HepG2 (cell line): ENCODE results near the gene FAM53B. TPM values are rescaled to one million over a fixed set of nuclear protein-coding genes. Genes with fewer than 3 reads are reported as not detected.
A peak's percentile ranks its signal among the peaks of the same experiment; 100 is the strongest.

ENCODE experiments used
- ARID2 ChIP-seq: sonication (generic); formaldehyde crosslinking; IDR thresholded peaks from 2 replicates; pipeline ENCODE4 v1.8.1; 2022; ENCODE audit warnings: mild to moderate bottlenecking, missing genetic modification reagents, borderline replicate concordance
- HNRNPK ChIP-seq: fragments of 200-400 bp; formaldehyde crosslinking; IDR thresholded peaks from 2 replicates; pipeline ENCODE4 v1.6.1; 2018; ENCODE audit warnings: low read length, low read depth, moderate library complexity, mild to moderate bottlenecking; ENCODE audit not compliant: poor library complexity, severe bottlenecking
- IKZF5 ChIP-seq: IDR thresholded peaks from 2 replicates; pipeline ENCODE4 v1.6.1; 2018; ENCODE audit warnings: missing genetic modification reagents, mild to moderate bottlenecking, missing compliant biosample characterization
- KIAA2018 ChIP-seq: sonication (generic); formaldehyde crosslinking; IDR thresholded peaks from 2 replicates; pipeline ENCODE4 v1.5.0; 2020; ENCODE audit warnings: mild to moderate bottlenecking, missing genetic modification reagents, borderline replicate concordance
- KLF9 ChIP-seq: IDR thresholded peaks from 2 replicates; pipeline ENCODE4 v1.6.1; 2016; ENCODE audit warnings: low read depth
- MED8 ChIP-seq: sonication (generic); formaldehyde crosslinking; IDR thresholded peaks from 2 replicates; pipeline ENCODE4 v1.8.1; 2023; ENCODE audit warnings: mild to moderate bottlenecking, missing genetic modification reagents; ENCODE audit not compliant: insufficient replicate concordance
- SRY ChIP-seq: sonication (generic); formaldehyde crosslinking; IDR thresholded peaks from 2 replicates; pipeline ENCODE4 v1.8.0; 2022; ENCODE audit warnings: mild to moderate bottlenecking, missing genetic modification reagents
- ZBTB33 ChIP-seq: sonication (generic); formaldehyde crosslinking; IDR thresholded peaks from 2 replicates; pipeline ENCODE4 v1.4.0; 2020; ENCODE audit warnings: missing genetic modification reagents
- ZHX1 ChIP-seq: sonication (generic); formaldehyde crosslinking; IDR thresholded peaks from 2 replicates; pipeline ENCODE4 v1.8.1; 2022; ENCODE audit warnings: low read depth, mild to moderate bottlenecking, missing genetic modification reagents
- ZNF17 ChIP-seq: sonication (generic); formaldehyde crosslinking; IDR thresholded peaks from 2 replicates; pipeline ENCODE4 v1.5.0; 2020; ENCODE audit warnings: mild to moderate bottlenecking, missing genetic modification reagents
- ZNF614 ChIP-seq: IDR thresholded peaks from 2 replicates; pipeline ENCODE4 v1.6.1; 2018; ENCODE audit warnings: missing biosample characterization, missing genetic modification reagents, inconsistent platforms, borderline replicate concordance
- ZNF772 ChIP-seq: sonication (generic); formaldehyde crosslinking; IDR thresholded peaks from 2 replicates; pipeline ENCODE4 v1.5.0; 2020; ENCODE audit warnings: mild to moderate bottlenecking, missing genetic modification reagents
- ZSCAN9 ChIP-seq: IDR thresholded peaks from 2 replicates; pipeline ENCODE4 v1.6.1; 2016; ENCODE audit warnings: borderline replicate concordance
- polyA plus RNA-seq, 8 experiments: library from polyadenylated mRNA; depleted of rRNA in 3 of 8; stranded (reverse) in 7 of 8; unstranded in 1 of 8; fragments of >200 nt; fragmentation: Illumina TruSeq in 4 of 8; extraction: Trizol in 4 of 8; gene quantifications; 2 replicates each; pipeline versions ENCODE4 v1.2.1 to v1.2.3, GENCODE V29; 2011 to 2016; ENCODE audit warnings: low read depth in 4 of 8, missing spikeins in 1 of 8, mixed read lengths in 1 of 8; ENCODE audit not compliant: insufficient read depth in 1 of 8
- total RNA-seq, 5 experiments: library from RNA; depleted of rRNA; stranded (reverse); fragments of >200 nt; fragmentation: Illumina TruSeq; extraction: Trizol; gene quantifications; 2 replicates each; pipeline ENCODE4 v1.2.3, GENCODE V29; 2016; ENCODE audit warnings: low read depth in 1 of 5

FAM53B gene
- total and polyA plus RNA-seq, 2 of the 13 experiments (the other 11 are each of a cell fraction or from before 2014, with no cell fraction given): 6.4 to 19.3 TPM

- TF ChIP-seq ZBTB33 (peak; percentile 4; the same call in 1 of the 2 replicates), ZNF17 (CRISPR knock-in tag) (no peak), HNRNPK (no peak), ARID2 (CRISPR knock-in tag) (no peak), KIAA2018 (CRISPR knock-in tag) (no peak), SRY (CRISPR knock-in tag) (no peak), ZHX1 (CRISPR knock-in tag) (no peak), IKZF5 (CRISPR knock-in tag) (no peak), KLF9 (CRISPR knock-in tag) (no peak), ZNF772 (CRISPR knock-in tag) (peak; percentile 57; the same call in 1 of the 2 replicates), MED8 (no peak), ZNF614 (CRISPR knock-in tag) (0 out of 2 replicates have a peak, but pooled peaks have one; percentile 33), ZSCAN9 (CRISPR knock-in tag) (peak; percentile 50; the same call in 1 of the 2 replicates)
These were observed 138.0 kb downstream of the FAM53B start (continued) for GRCh38 chr10:124605856-124606812.
